Neuronal stem cell (in vitro differentiated cells): ENCODE results near the gene KLLN.
"Not testable (repeated sequence)": the region's sequence is repeated elsewhere in the genome, so short reads cannot be mapped to it uniquely, and the experiment has no call there.

Experiments used
- DNase-seq: peaks from one replicate; pipeline ENCODE4 v3.0.0-alpha.2; 2013; ENCODE audit warnings: low spot score
- H2AFZ ChIP-seq: one replicate; pipeline ENCODE4 v1.6.1; 2013; ENCODE audit warnings: mild to moderate bottlenecking, low read length, inconsistent platforms
- H2AK5ac ChIP-seq: 2 replicates; pipeline ENCODE4 v1.6.1; 2013; ENCODE audit warnings: low read depth, mild to moderate bottlenecking, inconsistent platforms, low read length, moderate library complexity, mixed read lengths
- H2BK120ac ChIP-seq: 2 replicates; pipeline ENCODE4 v1.6.1; 2013; ENCODE audit warnings: low read depth, mild to moderate bottlenecking, inconsistent platforms, low read length, moderate library complexity, mixed read lengths
- H2BK12ac ChIP-seq: one replicate; pipeline ENCODE4 v1.6.1; 2013; ENCODE audit warnings: low read length, inconsistent platforms
- H2BK15ac ChIP-seq: 2 replicates; pipeline ENCODE4 v1.6.1; 2013; ENCODE audit warnings: mild to moderate bottlenecking, low read length, inconsistent platforms, mixed read lengths
- H2BK5ac ChIP-seq: one replicate; pipeline ENCODE4 v1.6.1; 2013; ENCODE audit warnings: inconsistent platforms, mild to moderate bottlenecking, low read length, moderate library complexity
- H3K14ac ChIP-seq: one replicate; pipeline ENCODE4 v1.6.1; 2013; ENCODE audit warnings: low read length, inconsistent platforms
- H3K18ac ChIP-seq: 2 replicates; pipeline ENCODE4 v1.6.1; 2013; ENCODE audit warnings: low read length, inconsistent platforms
- H3K23ac ChIP-seq: 2 replicates; pipeline ENCODE4 v1.6.1; 2013; ENCODE audit warnings: low read depth, mild to moderate bottlenecking, mixed read lengths, low read length, inconsistent platforms; ENCODE audit not compliant: poor library complexity
- H3K27ac ChIP-seq: replicated peaks from 3 replicates; pipeline ENCODE4 v1.5.1; 2013; ENCODE audit warnings: low read length, inconsistent platforms
- H3K27me3 ChIP-seq, 3 experiments: 2 replicates each; pipeline ENCODE4 v1.6.1; 2013; ENCODE audit warnings: low read length in 3 of 3, mild to moderate bottlenecking in 2 of 3, inconsistent platforms in 1 of 3, low read depth in 1 of 3, mixed read lengths in 1 of 3, moderate library complexity in 1 of 3; ENCODE audit not compliant: control insufficient read depth in 3 of 3, insufficient read depth in 3 of 3
- H3K36me3 ChIP-seq, 2 donors: replicated peaks in 1 of 2; 2 replicates each; pipeline ENCODE4 v1.6.1; 2013; ENCODE audit warnings: low read length in 2 of 2; ENCODE audit not compliant: control insufficient read depth in 2 of 2, insufficient read depth in 2 of 2
- H3K4ac ChIP-seq: 2 replicates; pipeline ENCODE4 v1.6.1; 2013; ENCODE audit warnings: inconsistent platforms, mild to moderate bottlenecking, low read length, moderate library complexity
- H3K4me1 ChIP-seq, 2 donors: 1 replicate in 1 of 2; 2 replicates in 1 of 2; pipeline ENCODE4 v1.6.1; 2013; ENCODE audit warnings: low read length in 2 of 2, low read depth in 1 of 2; ENCODE audit not compliant: control insufficient read depth in 2 of 2, insufficient read depth in 1 of 2
- H3K4me2 ChIP-seq: one replicate; pipeline ENCODE4 v1.6.1; 2013; ENCODE audit warnings: mild to moderate bottlenecking, low read length, inconsistent platforms; ENCODE audit not compliant: insufficient read depth, poor library complexity, severe bottlenecking
- H3K4me3 ChIP-seq, 2 donors: 2 replicates each; pipeline ENCODE4 v1.5.1; 2013; ENCODE audit warnings: low read length in 2 of 2, mild to moderate bottlenecking in 2 of 2, inconsistent platforms in 1 of 2, moderate library complexity in 1 of 2
- H3K79me1 ChIP-seq: one replicate; pipeline ENCODE4 v1.6.1; 2013; ENCODE audit warnings: low read depth, mild to moderate bottlenecking, inconsistent platforms, low read length, moderate library complexity
- H3K9ac ChIP-seq: one replicate; pipeline ENCODE4 v1.6.1; 2013; ENCODE audit warnings: mild to moderate bottlenecking, low read depth, low read length, inconsistent platforms; ENCODE audit not compliant: poor library complexity
- H3K9me3 ChIP-seq, 2 donors: replicated peaks in 1 of 2; 2 replicates each; pipeline versions ENCODE3 to v1.6.1; 2013; ENCODE audit warnings: low read length in 2 of 2, mild to moderate bottlenecking in 2 of 2, inconsistent platforms in 1 of 2, low read depth in 1 of 2, mixed read lengths in 1 of 2, moderate library complexity in 1 of 2; ENCODE audit not compliant: control insufficient read depth in 2 of 2, insufficient read depth in 1 of 2
- H4K8ac ChIP-seq: one replicate; pipeline ENCODE4 v1.6.1; 2013; ENCODE audit warnings: low read depth, mild to moderate bottlenecking, inconsistent platforms, low read length, moderate library complexity
- H4K91ac ChIP-seq: one replicate; pipeline ENCODE4 v1.6.1; 2013; ENCODE audit warnings: low read length, low read depth, mild to moderate bottlenecking, inconsistent platforms; ENCODE audit not compliant: poor library complexity
- WGBS, 2 donors: extraction: QIAGEN DNeasy Blood & Tissue Kit; methylation state at CpG; one replicate each; pipeline ENCODE4 v1.1.7; 2013; ENCODE audit warnings: missing lambda C conversion rate in 2 of 2, mixed read lengths in 1 of 2; ENCODE audit not compliant: insufficient read length in 2 of 2, insufficient replicate concordance in 1 of 2; ENCODE audit errors: extremely low coverage in 2 of 2; 5-methylcytosine and 5-hydroxymethylcytosine counted together

The KLLN gene

DNA sequence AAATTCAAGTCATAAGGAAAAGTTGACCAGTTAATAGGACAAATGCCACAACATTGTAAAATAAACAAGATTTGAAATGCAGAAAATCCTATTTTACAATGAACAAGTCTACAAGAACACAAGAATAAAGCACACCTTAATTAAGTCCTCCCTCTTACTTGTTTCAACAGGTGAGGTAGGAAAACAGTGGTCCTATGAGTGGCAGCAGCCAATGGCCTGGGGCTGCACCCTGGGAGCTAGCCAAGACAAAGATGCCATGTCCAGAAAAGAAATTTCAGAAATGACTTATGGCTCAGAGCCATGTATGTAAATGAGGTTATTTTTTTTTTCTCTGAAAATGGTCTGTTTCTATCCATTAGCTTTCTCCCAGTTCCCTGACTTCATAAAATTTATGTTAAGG, 14.3 kb downstream of the KLLN start:
- H3K4me2 ChIP-seq, result no peak overlapping the region
- peaks cover 3 to 4% of the 10 kb centered on the region in 2 donors for H3K4me1 ChIP-seq
- H4K8ac ChIP-seq, result no peak overlapping the region
- H3K18ac ChIP-seq, result no peak overlapping the region
- no peak overlapping the region for H3K23ac ChIP-seq
- no peaks in the 10 kb centered on the region for H3K36me3 ChIP-seq
- no peak overlapping the region for H2BK15ac ChIP-seq
- no peak overlapping the region for H3K9ac ChIP-seq
- H3K4me3 ChIP-seq, result no peak overlapping the region
- DNase-seq, result no peak
- no peak overlapping the region for H2AK5ac ChIP-seq
- H3K27me3 ChIP-seq, result no peaks in the 10 kb centered on the region
- no peak overlapping the region for H2BK120ac ChIP-seq
- H2AFZ ChIP-seq, result no peak overlapping the region
- no peak overlapping the region for H2BK12ac ChIP-seq
- H3K79me1 ChIP-seq, result no peaks in the 10 kb centered on the region
- H2BK5ac ChIP-seq, result no peak overlapping the region
- no peak overlapping the region for H3K14ac ChIP-seq
- H3K27ac ChIP-seq, result no peak overlapping the region
- H4K91ac ChIP-seq, result no peak overlapping the region
- no peaks in the 10 kb centered on the region for H3K9me3 ChIP-seq
- H3K4ac ChIP-seq, result no peak overlapping the region

DNA sequence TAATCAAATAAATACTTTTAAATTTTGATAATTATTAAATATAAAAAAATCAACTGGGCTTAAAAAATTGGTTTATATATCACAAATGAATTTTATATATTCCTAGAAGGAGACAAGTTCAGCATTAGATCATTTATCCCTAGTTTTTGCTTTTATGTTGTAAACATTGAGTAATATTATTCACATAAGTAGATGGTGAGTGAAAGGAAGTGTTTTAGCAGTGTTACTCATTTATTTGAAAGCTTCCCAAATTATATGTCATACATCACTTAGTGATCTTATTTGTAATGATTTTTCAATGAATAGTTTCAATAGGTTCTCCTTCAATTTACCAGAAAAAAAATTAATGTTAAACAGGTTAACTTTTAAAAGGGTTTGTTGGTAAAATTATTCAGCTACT, 15.8 kb downstream of the KLLN start:
- Histone ChIP-seq H3K14ac (no peak overlapping the region), H4K8ac (no peak overlapping the region), H2BK15ac (no peak overlapping the region), H3K79me1 (no peaks in the 10 kb centered on the region), H3K4ac (no peak overlapping the region), H3K36me3 (no peaks in the 10 kb centered on the region), H3K27ac (no peak overlapping the region), H4K91ac (no peak overlapping the region), H2BK120ac (no peak overlapping the region), H2AFZ (no peak overlapping the region), H3K9me3 (no peaks in the 10 kb centered on the region), H3K18ac (no peak overlapping the region), H3K4me3 (no peak overlapping the region), H2BK5ac (no peak overlapping the region), H3K4me1 (peaks cover 3 to 4% of the 10 kb centered on the region in 2 donors), H3K27me3 (no peaks in the 10 kb centered on the region), H3K4me2 (no peak overlapping the region), H3K23ac (no peak overlapping the region), H3K9ac (no peak overlapping the region), H2AK5ac (no peak overlapping the region), H2BK12ac (no peak overlapping the region)
- no peak for DNase-seq

DNA sequence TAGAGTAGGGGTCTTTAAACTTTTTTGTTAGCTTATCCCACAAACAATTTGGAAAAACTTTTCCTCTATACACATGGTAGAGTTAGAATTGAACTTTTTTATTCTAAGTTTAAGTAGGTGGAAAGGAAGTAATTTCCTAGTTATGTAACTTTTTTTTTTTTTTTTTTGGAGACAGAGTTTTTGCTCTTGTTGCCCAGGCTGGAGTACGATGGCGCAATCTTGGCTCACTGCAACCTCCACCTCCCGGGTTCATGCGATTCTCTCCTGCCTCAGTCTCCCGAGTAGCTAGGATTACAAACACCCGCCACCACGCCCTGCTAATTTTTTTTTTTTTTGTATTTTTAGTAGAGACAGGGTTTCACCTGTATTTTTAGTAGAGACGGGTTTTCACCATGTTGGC, 16.6 kb downstream of the KLLN start:
- not testable (repeated sequence) for H3K36me3 ChIP-seq, H3K4me3 ChIP-seq, H3K14ac ChIP-seq, H3K23ac ChIP-seq, H4K8ac ChIP-seq, H3K27me3 ChIP-seq, H3K27ac ChIP-seq, H3K79me1 ChIP-seq, H2AK5ac ChIP-seq, H2AFZ ChIP-seq, DNase-seq, H3K4me2 ChIP-seq, H2BK15ac ChIP-seq, H3K9me3 ChIP-seq, H2BK12ac ChIP-seq, H3K18ac ChIP-seq, H3K4ac ChIP-seq, H2BK5ac ChIP-seq, H2BK120ac ChIP-seq, H3K9ac ChIP-seq, H4K91ac ChIP-seq, H3K4me1 ChIP-seq
- no CpG with 5 or more reads among the region's 8 CpGs for WGBS, 2 donors

DNA sequence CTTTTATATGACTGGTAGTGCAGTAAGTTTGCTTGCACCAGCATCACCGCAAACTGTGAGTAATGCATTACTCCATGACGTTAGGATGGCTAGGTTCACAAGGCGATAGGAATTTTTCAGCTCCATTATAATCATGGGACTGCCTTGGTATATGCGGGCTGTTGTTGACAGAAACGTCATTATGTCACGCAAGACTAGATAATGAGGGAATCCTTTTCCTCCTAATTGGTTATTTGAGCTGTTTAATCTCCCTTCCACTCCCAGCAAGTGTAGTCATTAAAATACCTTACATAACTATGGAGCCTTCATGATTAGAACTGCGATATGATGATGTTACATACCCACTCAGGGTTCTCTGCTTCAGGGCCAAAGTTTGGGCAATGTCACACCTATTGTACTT, 17.3 kb downstream of the KLLN start:
- no peak overlapping the region for H4K8ac ChIP-seq
- H3K27me3 ChIP-seq, result no peaks in the 10 kb centered on the region
- no peaks in the 10 kb centered on the region for H3K36me3 ChIP-seq
- H3K14ac ChIP-seq, result no peak overlapping the region
- no peak overlapping the region for H3K4me3 ChIP-seq
- no peak overlapping the region for H3K18ac ChIP-seq
- H2AFZ ChIP-seq, result no peak overlapping the region
- H2BK15ac ChIP-seq, result no peak overlapping the region
- H3K4me2 ChIP-seq, result no peak overlapping the region
- H2AK5ac ChIP-seq, result no peak overlapping the region
- no peak for DNase-seq
- H2BK12ac ChIP-seq, result no peak overlapping the region
- no peaks in the 10 kb centered on the region for H3K79me1 ChIP-seq
- H3K9me3 ChIP-seq, result no peaks in the 10 kb centered on the region
- peaks cover 3 to 4% of the 10 kb centered on the region in 2 donors for H3K4me1 ChIP-seq
- H3K4ac ChIP-seq, result no peak overlapping the region
- H2BK5ac ChIP-seq, result no peak overlapping the region
- H3K23ac ChIP-seq, result no peak overlapping the region
- H3K9ac ChIP-seq, result no peak overlapping the region
- H2BK120ac ChIP-seq, result no peak overlapping the region
- no peak overlapping the region for H4K91ac ChIP-seq
- no peak overlapping the region for H3K27ac ChIP-seq
- no CpG with 5 or more reads among the region's 7 CpGs for WGBS, 2 donors
